ENCODE results near the gene SMTNL2. TPM values are rescaled to one million over a fixed set of nuclear protein-coding genes. Genes with fewer than 3 reads are reported as not detected.

Gene SMTNL2
- total RNA-seq, 1 donor, result not detected

- no peak for TF ChIP-seq CTCF (IDR thresholded peaks at IDR 0.05; ENCODE audit: extremely low read depth, low read depth, low read length)
- H3K27me3 ChIP-seq (ENCODE audit: insufficient read depth, low read length), result no peaks in the 10 kb centered on the region
- H3K9me3 ChIP-seq (ENCODE audit: low read depth, low read length), result no peaks in the 10 kb centered on the region
- H4K20me1 ChIP-seq (ENCODE audit: insufficient read depth, low read length), result peaks cover 4% of the 10 kb centered on the region
- no peak overlapping the region for H2AFZ ChIP-seq (ENCODE audit: low read length)
- no peak overlapping the region for H3K4me2 ChIP-seq (ENCODE audit: insufficient read depth, low read length)
- no peaks in the 10 kb centered on the region for H3K79me2 ChIP-seq (ENCODE audit: insufficient read depth, low read length)
- H3K27ac ChIP-seq (ENCODE audit: low read depth, low read length), result no peak overlapping the region
- no peak overlapping the region for H3K4me3 ChIP-seq (ENCODE audit: insufficient read depth, low read length)
- DNase-seq (ENCODE audit: insufficient read length, low spot score, missing footprints), result no peak
- H3K4me1 ChIP-seq (ENCODE audit: insufficient read depth, low read length), result no peaks in the 10 kb centered on the region
- H3K36me3 ChIP-seq (ENCODE audit: insufficient read depth, low read length), result peaks cover 53% of the 10 kb centered on the region
Observed at GRCh38 chr17:4543557-4544026, 40.7 kb upstream of the SMTNL2 start.

DNA sequence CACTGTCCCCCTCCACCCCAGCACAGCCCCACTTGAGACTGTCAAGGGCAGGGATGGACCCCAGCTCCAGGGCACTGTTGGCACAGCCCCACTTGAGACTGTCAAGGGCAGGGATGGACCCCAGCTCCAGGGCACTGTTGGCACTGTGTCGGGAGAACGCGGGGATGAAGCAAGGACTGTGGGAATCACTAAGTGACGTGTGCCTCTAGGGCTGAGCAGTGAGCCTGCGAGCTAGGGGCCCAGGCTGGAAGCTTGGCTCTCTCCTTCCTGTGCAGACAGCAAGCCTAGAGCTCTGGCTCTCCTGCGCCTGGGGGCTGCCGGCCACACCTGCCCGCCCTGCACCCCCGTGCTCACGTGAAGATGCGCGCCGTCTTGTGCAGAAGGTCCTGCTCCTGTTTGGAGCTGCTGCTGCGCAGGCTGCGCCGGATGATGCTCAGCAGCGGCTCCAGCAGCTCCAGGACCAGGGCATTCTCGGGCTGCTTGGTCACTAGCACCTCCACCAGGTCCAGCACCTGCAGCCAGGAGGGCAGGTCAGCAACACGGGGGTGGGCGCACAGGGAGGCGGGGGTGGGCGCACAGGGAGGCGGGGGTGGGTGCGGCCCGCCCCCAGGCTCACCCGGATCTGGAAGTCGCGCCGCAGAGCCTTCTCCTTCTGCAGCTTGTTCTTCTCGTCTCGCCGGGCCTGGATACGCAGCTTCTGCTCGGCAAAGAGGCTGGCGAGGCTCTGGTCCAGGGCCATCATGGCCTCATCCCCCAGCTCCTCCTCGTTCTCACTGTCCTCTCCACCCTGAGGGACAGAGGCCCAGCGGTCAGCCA lies 40.0 kb upstream of the SMTNL2 start:
- no peak overlapping the region for H3K27ac ChIP-seq (ENCODE audit: low read depth, low read length)
- peaks cover 10% of the 10 kb centered on the region for H4K20me1 ChIP-seq (ENCODE audit: insufficient read depth, low read length)
- no peak for DNase-seq (ENCODE audit: insufficient read length, low spot score, missing footprints)
- H3K79me2 ChIP-seq (ENCODE audit: insufficient read depth, low read length), result no peaks in the 10 kb centered on the region
- H2AFZ ChIP-seq (ENCODE audit: low read length), result no peak overlapping the region
- H3K4me2 ChIP-seq (ENCODE audit: insufficient read depth, low read length), result no peak overlapping the region
- H3K36me3 ChIP-seq (ENCODE audit: insufficient read depth, low read length), result peaks cover 55% of the 10 kb centered on the region
- no peaks in the 10 kb centered on the region for H3K27me3 ChIP-seq (ENCODE audit: insufficient read depth, low read length)
- H3K4me3 ChIP-seq (ENCODE audit: insufficient read depth, low read length), result no peak overlapping the region
- H3K9me3 ChIP-seq (ENCODE audit: low read depth, low read length), result no peaks in the 10 kb centered on the region
- H3K4me1 ChIP-seq (ENCODE audit: insufficient read depth, low read length), result no peaks in the 10 kb centered on the region
- TF ChIP-seq CTCF (IDR thresholded peaks at IDR 0.05; ENCODE audit: extremely low read depth, low read depth, low read length), result no peak

GRCh38 chr17:4544951-4545216 lies 39.4 kb upstream of the SMTNL2 start:
- H3K4me1 ChIP-seq (ENCODE audit: insufficient read depth, low read length), result no peaks in the 10 kb centered on the region
- H3K79me2 ChIP-seq (ENCODE audit: insufficient read depth, low read length), result no peaks in the 10 kb centered on the region
- H3K27ac ChIP-seq (ENCODE audit: low read depth, low read length), result no peak overlapping the region
- peaks cover 54% of the 10 kb centered on the region for H3K36me3 ChIP-seq (ENCODE audit: insufficient read depth, low read length)
- no peak for DNase-seq (ENCODE audit: insufficient read length, low spot score, missing footprints)
- no peak for TF ChIP-seq CTCF (IDR thresholded peaks at IDR 0.05; ENCODE audit: extremely low read depth, low read depth, low read length)
- H3K9me3 ChIP-seq (ENCODE audit: low read depth, low read length), result no peaks in the 10 kb centered on the region
- no peak overlapping the region for H2AFZ ChIP-seq (ENCODE audit: low read length)
- H3K27me3 ChIP-seq (ENCODE audit: insufficient read depth, low read length), result no peaks in the 10 kb centered on the region
- H3K4me3 ChIP-seq (ENCODE audit: insufficient read depth, low read length), result no peak overlapping the region
- H3K4me2 ChIP-seq (ENCODE audit: insufficient read depth, low read length), result no peak overlapping the region
- peaks cover 10% of the 10 kb centered on the region for H4K20me1 ChIP-seq (ENCODE audit: insufficient read depth, low read length)

DNA sequence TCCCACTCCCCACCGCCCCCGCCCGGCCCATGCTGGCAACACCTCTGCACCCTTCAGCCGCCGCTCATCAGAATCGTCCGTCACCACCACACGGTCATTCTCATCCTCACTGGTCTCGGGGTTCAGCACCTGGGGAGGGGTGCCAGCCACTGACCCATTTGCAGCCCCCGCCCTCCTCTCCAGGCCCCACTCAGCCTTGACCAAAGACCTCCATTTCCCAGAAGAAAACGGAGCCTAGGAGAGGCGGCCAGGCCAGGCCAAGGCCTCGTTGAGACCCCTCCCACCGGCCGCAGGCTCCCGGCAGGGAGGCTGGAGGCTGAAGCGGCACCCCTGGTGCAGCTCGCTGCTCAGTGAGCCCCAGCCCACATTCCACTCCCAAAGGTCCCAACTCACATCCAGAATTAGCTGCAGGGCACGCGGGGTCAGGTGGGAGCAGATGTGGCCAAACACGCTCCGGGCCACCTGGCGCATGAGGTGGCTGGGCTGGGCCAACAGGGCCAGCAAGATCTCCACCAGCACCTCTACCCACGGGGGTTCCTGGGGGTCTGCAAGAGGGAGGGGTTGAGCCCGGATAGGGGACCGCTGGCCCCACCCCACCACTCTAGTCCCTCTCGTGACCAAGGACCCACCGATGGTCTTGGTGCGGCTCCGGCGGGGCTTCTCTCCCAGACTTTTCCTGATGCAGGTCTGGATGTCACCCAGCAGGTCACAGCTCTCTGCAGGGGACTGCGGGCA lies 38.9 kb upstream of the SMTNL2 start:
- Histone ChIP-seq H3K9me3 (ENCODE audit: low read depth, low read length) (no peaks in the 10 kb centered on the region), H3K4me2 (ENCODE audit: insufficient read depth, low read length) (no peak overlapping the region), H3K4me3 (ENCODE audit: insufficient read depth, low read length) (no peak overlapping the region), H3K4me1 (ENCODE audit: insufficient read depth, low read length) (no peaks in the 10 kb centered on the region), H4K20me1 (ENCODE audit: insufficient read depth, low read length) (peaks cover 12% of the 10 kb centered on the region), H3K36me3 (ENCODE audit: insufficient read depth, low read length) (peaks cover 52% of the 10 kb centered on the region), H3K79me2 (ENCODE audit: insufficient read depth, low read length) (no peaks in the 10 kb centered on the region), H3K27me3 (ENCODE audit: insufficient read depth, low read length) (no peaks in the 10 kb centered on the region), H3K27ac (ENCODE audit: low read depth, low read length) (no peak overlapping the region), H2AFZ (ENCODE audit: low read length) (no peak overlapping the region)
- DNase-seq (ENCODE audit: insufficient read length, low spot score, missing footprints), result no peak
- TF ChIP-seq CTCF (IDR thresholded peaks at IDR 0.05; ENCODE audit: extremely low read depth, low read depth, low read length), result no peak

Measured in osteoblast (primary cell).